Measurements from ENCODE around the gene ZBTB4.

ZBTB4 gene

DNA sequence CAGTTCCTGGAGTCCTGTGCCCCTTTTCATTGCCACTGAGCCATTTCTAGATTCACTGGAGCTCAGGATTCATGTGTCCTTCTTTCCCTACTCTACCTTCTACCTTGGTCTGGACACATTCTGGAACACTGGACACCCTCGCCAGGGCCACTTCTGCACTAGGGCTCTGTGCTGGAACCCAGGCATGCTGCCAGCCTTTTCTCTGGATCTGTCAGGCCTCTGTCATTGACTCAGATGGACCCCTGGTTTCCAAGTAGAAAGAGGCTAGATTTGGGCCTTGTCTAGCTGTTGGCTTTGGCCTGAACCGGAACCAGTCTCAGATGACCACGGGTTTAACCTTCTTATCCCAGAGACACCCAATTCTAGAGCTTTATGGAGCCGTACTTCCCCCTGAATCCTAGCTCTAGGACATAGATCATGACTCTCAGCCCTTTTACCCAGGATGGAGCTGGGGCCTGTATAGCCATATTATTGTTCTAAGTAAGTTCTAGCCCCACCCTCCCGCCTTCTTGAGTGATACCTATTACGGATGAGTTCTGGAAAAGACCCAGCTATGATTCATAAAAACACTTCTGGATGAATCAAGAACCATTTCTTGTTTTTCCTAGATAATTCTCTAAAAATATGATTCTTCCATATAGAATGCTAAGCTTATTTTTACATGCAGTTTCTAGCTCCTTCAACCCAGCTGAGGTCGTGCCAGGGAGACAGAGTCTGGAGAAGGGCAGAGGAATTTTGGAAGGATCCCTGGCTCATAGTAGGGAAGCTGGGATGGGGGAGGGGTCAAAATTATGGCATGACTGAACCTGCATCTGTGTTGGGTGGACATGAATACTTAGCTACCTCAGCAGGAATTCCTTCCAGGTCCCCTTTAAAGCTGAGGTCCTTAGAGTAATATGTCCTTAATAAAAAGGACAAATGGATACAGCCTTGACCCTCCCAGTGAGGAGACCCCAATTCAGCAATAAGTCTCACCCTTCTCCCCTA lies 35.6 kb downstream of the ZBTB4 start:
- Mint-ChIP-seq H3K36me3 (ENCODE audit: low read depth) (no peaks in the 10 kb centered on the region), H3K9me3 (no peaks in the 10 kb centered on the region), H3K27ac (no peak overlapping the region), H3K4me1 (ENCODE audit: low read depth) (peaks cover 31% of the 10 kb centered on the region), H3K27me3 (peaks cover 82% of the 10 kb centered on the region), H3K4me3 (no peak overlapping the region)
- DNase-seq, result no peak

DNA sequence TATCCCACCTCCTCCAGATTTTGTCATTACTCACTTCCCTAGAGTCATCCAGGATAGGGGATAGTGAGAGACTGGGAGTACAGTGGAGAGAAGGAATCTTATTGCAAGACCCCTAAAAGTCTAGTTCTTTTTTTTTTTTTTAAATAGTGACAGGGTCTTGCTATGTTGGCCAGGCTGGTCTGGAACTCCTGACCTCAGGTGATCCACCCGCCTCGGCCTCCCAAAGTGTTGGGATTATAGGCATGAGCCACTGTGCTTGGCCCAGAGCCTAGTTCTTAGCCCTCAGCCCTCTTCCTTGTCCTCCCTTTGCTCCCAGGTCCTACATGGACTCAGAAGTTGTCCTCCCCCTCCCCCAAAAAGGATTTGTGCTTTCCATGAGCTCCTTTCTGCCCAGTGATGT lies 37.3 kb downstream of the ZBTB4 start:
- H3K9me3 Mint-ChIP-seq, result no peaks in the 10 kb centered on the region
- no peak for DNase-seq
- H3K27me3 Mint-ChIP-seq, result peaks cover 82% of the 10 kb centered on the region
- no peak overlapping the region for H3K27ac Mint-ChIP-seq
- no peak overlapping the region for H3K4me3 Mint-ChIP-seq
- H3K4me1 Mint-ChIP-seq (ENCODE audit: low read depth), result peaks cover 45% of the 10 kb centered on the region
- H3K36me3 Mint-ChIP-seq (ENCODE audit: low read depth), result peaks cover 5% of the 10 kb centered on the region

DNA sequence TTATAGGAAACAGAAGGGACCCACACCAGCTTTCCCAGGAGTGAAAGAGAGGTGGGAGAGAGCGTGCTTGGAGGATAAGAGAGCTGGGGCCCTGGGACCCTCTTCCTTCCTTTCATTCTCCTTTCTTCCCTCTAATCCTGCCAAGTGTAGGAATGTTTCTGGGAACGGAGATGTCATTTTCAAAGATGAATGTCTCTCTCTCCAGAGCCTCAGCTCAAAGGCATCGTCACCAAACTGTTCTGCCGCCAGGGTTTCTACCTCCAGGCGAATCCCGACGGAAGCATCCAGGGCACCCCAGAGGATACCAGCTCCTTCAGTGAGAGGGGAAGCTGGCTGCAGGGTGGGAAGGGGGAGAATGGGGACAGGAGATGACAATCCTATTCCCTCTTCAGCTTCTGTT lies 38.2 kb downstream of the ZBTB4 start:
- no peak for DNase-seq
- Mint-ChIP-seq H3K36me3 (ENCODE audit: low read depth) (peaks cover 6% of the 10 kb centered on the region), H3K4me1 (ENCODE audit: low read depth) (peaks cover 51% of the 10 kb centered on the region), H3K9me3 (no peaks in the 10 kb centered on the region), H3K4me3 (no peak overlapping the region), H3K27ac (no peak overlapping the region), H3K27me3 (peaks cover 73% of the 10 kb centered on the region)

DNA sequence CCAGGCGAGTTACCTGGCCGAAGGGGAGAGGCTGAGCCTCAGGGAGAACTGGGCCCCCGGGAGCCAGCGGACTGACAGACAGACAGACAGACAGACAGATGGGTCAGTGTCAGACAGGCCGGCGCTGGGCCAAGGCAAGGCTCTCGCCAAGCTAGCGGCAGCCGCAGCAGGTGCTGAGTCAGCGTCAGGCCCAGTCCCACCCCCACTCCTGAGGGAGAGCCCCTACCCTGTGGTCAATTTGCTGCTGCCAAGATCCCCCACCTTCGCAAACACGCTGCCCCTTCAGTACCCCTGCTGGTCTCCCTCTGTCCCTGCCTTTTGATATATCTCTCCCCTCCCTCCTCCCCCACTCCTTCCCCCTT lies 38.6 kb downstream of the ZBTB4 start:
- H3K36me3 Mint-ChIP-seq (ENCODE audit: low read depth), result peaks cover 6% of the 10 kb centered on the region
- H3K27ac Mint-ChIP-seq, result no peak overlapping the region
- H3K4me1 Mint-ChIP-seq (ENCODE audit: low read depth), result peaks cover 53% of the 10 kb centered on the region
- H3K27me3 Mint-ChIP-seq, result peaks cover 68% of the 10 kb centered on the region
- no peaks in the 10 kb centered on the region for H3K9me3 Mint-ChIP-seq
- peak overlapping the region; percentile 76 for H3K4me3 Mint-ChIP-seq
- DNase-seq, result peak; percentile 46

DNA sequence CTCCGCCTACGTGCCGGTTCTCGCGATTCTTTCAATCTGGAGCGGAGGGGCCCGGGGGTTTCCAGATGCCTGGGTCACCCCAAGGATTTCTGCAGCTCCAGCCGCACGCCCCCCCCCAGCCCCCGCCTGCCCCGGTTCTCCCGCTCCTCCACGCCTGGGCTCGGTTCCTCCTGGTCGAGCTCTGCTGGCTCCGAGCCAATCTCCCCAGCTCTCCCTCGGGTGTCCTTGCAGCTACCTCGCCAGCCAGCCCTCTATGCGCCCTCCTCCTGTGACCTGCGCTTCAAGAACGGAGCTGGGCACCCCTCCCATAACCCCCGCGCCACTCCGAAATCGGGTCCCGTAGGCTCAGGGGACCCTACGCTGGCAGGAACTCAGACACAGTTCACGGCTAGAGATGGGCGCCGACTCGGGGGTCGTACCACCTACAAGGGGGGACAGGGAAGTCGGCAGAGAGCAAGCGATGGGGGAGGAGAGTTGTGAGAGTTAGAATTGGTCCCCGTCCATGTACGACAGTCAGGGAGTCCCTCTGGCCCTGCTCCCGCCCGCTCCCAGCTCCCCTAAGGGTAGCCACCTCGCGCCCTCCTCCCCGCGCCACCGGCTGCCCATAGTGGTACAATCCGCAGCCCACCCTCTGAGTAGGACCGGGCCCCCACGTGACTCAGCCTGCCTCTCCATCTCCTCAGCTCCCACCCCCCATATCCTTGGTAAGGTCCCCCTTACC lies 39.2 kb downstream of the ZBTB4 start:
- peak; percentile 49 for DNase-seq
- Mint-ChIP-seq H3K4me3 (peak overlapping the region; percentile 76), H3K36me3 (ENCODE audit: low read depth) (peaks cover 9% of the 10 kb centered on the region), H3K27me3 (peaks cover 63% of the 10 kb centered on the region), H3K27ac (no peak overlapping the region), H3K4me1 (ENCODE audit: low read depth) (peaks cover 51% of the 10 kb centered on the region), H3K9me3 (no peaks in the 10 kb centered on the region)

DNA sequence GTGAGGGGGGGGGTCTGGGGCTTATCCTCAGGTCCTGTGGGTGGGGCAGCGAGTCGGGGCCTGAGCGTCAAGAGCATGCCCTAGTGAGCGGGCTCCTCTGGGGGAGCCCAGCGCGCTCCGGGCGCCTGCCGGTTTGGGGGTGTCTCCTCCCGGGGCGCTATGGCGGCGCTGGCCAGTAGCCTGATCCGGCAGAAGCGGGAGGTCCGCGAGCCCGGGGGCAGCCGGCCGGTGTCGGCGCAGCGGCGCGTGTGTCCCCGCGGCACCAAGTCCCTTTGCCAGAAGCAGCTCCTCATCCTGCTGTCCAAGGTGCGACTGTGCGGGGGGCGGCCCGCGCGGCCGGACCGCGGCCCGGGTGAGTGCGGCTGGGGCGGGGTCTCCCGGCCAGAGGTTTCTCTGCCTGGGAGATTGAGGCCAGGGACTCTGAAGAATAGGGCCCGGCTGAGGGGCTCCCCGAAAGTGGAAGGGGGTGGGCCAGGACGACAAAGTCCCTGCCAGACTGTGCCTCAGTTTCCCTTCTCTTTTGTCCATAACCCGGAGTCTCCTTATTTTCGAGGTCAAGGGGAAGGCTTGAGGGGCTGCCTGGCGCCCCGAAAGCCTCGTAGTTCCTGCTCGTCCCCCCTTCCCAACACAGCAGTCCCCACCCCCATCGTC lies 39.8 kb downstream of the ZBTB4 start, which contains the start of gene FGF11:
Gene FGF11 (plus strand): TSS at position 51 of the 651 bp plus-strand sequence. CDS start 109 bp downstream, at position 160.
- H3K36me3 Mint-ChIP-seq (ENCODE audit: low read depth), result peaks cover 10% of the 10 kb centered on the region
- no peak within 1 kb of the TSS for H3K27ac Mint-ChIP-seq
- peaks cover 49% of the 10 kb centered on the region for H3K4me1 Mint-ChIP-seq (ENCODE audit: low read depth)
- peaks cover 57% of the 10 kb centered on the region for H3K27me3 Mint-ChIP-seq
- H3K4me3 Mint-ChIP-seq, result peak within 1 kb of the TSS; percentile 91
- DNase-seq, result no peak
- no peaks in the 10 kb centered on the region for H3K9me3 Mint-ChIP-seq

DNA sequence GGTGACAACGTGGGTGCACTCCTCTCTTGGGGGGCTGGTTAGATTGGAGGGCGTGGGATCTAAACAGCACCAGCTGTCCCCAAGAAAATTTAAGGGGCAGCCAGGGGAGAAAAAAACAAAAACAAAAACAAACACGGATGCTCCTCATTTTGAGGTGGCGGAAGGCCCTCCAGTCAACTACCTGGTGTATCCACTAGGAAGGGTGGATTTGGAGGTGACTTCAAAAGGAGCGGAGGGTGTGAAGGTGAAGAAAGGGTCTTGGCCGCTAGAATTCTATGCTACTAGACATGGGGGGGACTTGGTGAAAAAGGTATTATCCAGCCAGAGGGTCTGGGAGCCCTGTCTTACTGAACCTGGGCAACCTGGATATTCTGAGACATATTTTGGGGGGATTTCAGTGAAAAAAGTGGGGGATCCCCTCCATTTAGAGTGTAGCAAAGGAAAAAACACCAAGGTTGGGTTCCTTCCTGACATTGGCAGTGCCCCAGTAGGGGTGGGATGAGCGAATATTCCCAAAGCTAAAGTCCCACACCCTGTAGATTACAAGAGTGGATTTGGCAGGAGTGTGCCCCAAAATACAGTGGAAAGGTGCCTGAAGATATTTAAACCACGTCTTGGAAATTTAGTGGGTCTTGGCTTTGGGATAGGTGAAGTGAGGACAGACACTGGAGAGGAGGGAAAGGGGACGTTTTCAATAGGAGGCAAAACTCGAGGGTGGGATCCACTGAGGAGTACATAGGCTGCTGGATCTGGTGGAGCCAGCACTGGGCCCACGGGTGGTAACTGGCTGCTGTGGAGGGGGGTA lies 40.6 kb downstream of the ZBTB4 start:
- no peak overlapping the region for H3K27ac Mint-ChIP-seq
- peak overlapping the region; percentile 91 for H3K4me3 Mint-ChIP-seq
- peaks cover 10% of the 10 kb centered on the region for H3K36me3 Mint-ChIP-seq (ENCODE audit: low read depth)
- no peaks in the 10 kb centered on the region for H3K9me3 Mint-ChIP-seq
- H3K4me1 Mint-ChIP-seq (ENCODE audit: low read depth), result peaks cover 49% of the 10 kb centered on the region
- peaks cover 50% of the 10 kb centered on the region for H3K27me3 Mint-ChIP-seq
- DNase-seq, result no peak

DNA sequence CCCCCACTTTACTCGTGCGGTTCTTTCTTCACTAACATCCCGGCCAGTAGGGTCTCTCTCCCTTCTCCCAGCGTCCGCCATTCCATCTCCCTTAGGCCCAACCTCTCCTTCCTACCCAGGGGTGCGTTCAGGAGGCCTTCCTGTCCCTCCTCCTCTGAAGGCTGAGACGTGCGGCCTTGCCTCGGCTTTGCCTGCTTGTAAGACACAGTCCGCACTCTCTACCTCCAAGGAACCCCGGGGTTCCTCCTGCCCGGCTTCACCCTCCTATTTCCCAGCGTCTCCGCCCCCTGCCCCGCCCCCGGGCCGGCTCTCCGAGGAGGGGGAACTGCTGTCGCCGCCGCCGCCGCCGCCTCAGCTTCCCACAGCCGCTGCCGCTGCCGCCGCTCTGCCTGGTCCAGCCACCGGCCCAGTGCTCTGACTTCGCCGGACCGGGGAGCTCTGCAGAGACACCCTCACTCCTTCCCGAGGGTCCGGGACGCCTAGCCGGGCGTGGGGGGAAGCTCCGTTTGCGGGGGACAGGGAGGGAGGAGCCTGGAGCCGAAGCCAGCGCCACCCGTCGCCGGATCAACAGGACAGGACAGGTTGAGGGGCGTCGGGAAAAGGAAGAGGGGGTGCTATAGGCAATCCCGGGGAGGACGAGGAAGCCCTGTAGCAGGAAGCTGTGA lies 41.3 kb downstream of the ZBTB4 start:
- Mint-ChIP-seq H3K9me3 (no peaks in the 10 kb centered on the region), H3K27ac (no peak overlapping the region), H3K4me3 (peak overlapping the region; percentile 91), H3K36me3 (ENCODE audit: low read depth) (peaks cover 10% of the 10 kb centered on the region), H3K4me1 (ENCODE audit: low read depth) (peaks cover 49% of the 10 kb centered on the region), H3K27me3 (peaks cover 42% of the 10 kb centered on the region)
- DNase-seq, result peak; percentile 76

DNA sequence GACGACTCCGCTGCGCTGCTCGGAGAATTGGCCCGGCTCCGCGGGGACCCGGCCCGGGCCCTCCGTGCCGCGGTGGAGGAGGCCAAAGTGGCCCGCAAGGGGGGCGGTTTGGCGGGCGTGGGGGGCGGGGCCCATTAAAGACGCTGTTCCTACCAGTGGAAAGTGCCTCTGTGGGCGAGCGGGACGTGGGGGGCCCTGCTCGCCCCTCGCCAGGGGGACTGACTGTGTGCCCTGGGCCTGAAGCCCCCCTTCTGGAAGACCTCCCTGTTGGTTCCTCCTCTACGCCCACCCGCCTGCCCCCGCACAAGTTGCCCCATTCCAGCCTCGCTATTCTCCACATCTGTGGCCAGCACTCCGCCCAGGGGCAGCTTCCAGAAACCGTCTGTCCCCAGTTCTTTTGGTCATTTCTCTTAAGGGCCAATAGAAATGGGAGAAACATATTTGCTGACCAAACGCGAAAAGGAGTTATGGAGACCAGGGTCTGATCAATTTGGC lies 42.0 kb downstream of the ZBTB4 start:
- Mint-ChIP-seq H3K27me3 (peaks cover 35% of the 10 kb centered on the region), H3K4me1 (ENCODE audit: low read depth) (peaks cover 49% of the 10 kb centered on the region)

DNA sequence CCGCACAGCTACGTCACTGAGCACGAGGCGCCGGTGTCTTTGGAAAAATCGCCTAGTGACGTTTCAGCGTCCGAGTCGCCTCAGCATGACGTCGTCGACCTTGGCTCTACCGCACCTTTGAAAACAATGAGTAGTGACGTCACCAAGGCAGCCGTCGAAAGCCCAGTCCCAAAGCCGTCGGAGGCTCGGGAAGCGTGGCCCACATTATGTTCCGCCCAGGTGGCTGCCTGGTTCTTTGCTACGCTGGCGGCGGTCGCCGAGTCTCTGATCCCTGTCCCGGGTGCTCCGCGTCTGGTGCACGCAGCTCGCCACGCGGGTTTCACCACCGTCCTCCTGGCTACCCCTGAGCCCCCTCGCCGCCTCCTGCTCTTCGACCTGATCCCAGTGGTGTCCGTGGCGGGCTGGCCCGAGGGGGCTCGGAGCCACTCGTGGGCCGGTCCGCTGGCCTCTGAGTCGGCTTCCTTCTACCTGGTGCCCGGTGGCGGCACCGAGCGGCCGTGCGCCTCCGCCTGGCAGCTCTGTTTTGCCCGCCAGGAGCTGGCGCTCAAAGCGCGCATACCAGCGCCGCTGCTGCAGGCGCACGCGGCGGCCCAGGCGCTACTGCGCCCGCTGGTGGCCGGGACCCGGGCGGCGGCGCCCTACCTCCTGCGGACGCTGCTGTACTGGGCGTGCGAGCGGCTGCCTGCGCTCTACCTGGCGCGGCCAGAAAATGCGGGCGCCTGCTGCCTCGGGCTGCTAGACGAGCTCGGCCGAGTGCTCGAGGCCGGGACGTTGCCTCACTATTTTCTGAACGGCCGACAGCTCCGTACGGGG lies 42.7 kb downstream of the ZBTB4 start:
- Mint-ChIP-seq H3K36me3 (ENCODE audit: low read depth) (peaks cover 10% of the 10 kb centered on the region), H3K27ac (peak overlapping the region; percentile 97), H3K9me3 (no peaks in the 10 kb centered on the region), H3K27me3 (peaks cover 30% of the 10 kb centered on the region), H3K4me3 (peak overlapping the region; percentile 91), H3K4me1 (ENCODE audit: low read depth) (peaks cover 49% of the 10 kb centered on the region)
- DNase-seq, result peak; percentile 89

More for the DNA sequence above, 42.0 kb downstream of the ZBTB4 start:
- Mint-ChIP-seq H3K4me3 (peak overlapping the region; percentile 91), H3K27ac (no peak overlapping the region), H3K9me3 (no peaks in the 10 kb centered on the region), H3K36me3 (ENCODE audit: low read depth) (peaks cover 10% of the 10 kb centered on the region)
- DNase-seq, result no peak

DNA sequence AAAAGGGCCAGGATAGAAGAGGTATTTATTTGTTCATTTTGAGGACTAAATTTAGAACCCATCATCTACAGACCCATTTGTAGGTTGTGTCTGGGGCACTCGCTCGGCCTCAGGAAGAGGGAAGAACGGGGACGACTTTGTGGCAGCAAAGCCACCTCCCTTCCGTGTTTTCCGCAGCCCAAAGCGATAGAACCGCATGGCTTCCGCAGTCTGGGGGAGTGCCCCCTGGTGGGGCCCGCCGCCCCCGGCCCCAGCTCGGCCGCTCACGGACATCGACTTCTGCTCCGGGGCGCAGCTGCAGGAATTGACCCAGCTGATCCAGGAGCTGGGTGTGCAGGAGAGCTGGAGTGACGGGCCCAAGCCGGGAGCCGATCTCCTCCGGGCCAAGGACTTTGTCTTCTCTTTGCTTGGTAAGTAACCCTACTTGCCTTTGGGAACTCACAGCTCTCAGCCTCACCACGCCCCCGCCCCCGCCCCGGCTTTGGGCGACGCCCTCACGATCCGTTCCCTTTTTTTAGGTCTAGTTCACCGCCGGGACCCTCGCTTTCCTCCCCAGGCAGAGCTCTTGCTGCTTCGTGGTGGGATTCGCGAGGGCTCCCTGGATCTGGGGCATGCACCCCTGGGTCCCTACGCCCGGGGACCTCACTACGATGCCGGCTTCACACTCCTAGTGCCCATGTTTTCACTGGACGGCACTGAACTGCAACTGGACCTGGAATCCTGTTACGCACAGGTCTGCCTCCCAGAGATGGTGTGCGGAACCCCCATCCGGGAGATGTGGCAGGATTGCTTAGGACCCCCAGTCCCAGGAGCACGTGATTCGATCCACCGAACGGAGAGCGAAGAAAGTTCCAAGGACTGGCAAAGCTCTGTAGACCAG lies 43.5 kb downstream of the ZBTB4 start:
- peaks cover 48% of the 10 kb centered on the region for H3K4me1 Mint-ChIP-seq (ENCODE audit: low read depth)
- peak overlapping the region; percentile 91 for H3K4me3 Mint-ChIP-seq
- H3K27ac Mint-ChIP-seq, result peak overlapping the region; percentile 97
- H3K36me3 Mint-ChIP-seq (ENCODE audit: low read depth), result peaks cover 10% of the 10 kb centered on the region
- no peaks in the 10 kb centered on the region for H3K9me3 Mint-ChIP-seq
- H3K27me3 Mint-ChIP-seq, result peaks cover 22% of the 10 kb centered on the region
- peak; percentile 81 for DNase-seq

DNA sequence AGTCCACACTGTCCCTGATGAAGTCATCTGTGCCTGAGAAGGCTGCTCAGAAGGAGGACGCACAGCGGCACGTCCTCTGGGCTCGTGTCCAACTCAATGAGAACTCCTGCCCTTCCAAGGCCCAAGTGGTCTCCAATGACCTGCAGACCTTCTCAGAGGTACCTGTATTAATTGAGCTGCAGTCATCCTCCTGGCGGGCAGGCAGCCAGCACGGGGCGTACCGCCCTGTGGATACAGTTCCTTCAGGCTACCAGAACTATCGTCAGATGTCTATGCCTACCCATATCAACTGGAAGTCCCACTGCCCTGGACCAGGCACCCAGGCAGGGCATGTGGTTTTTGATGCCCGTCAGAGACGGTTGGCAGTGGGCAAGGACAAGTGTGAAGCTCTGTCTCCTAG lies 47.1 kb downstream of the ZBTB4 start:
- Mint-ChIP-seq H3K4me1 (ENCODE audit: low read depth) (peaks cover 20% of the 10 kb centered on the region), H3K27ac (no peak overlapping the region), H3K27me3 (no peaks in the 10 kb centered on the region), H3K9me3 (no peaks in the 10 kb centered on the region), H3K36me3 (ENCODE audit: low read depth) (peaks cover 6% of the 10 kb centered on the region), H3K4me3 (no peak overlapping the region)
- no peak for DNase-seq

Measured in activated T-cell treated with anti-CD3 and anti-CD28 coated beads, Interleukin-2, amount 50 U/mL, for 24 hours (primary cell).